Stimulated activated naive CD8-positive, alpha-beta T cell treated with anti-CD3 and anti-CD28 coated beads, Interleukin-15, Interleukin-2, amounts not matched to agents 100 U/mL and 50 U/mL, for 24 hours (primary cell): ENCODE results near the gene MUC5B.

Source experiments
- ATAC-seq: fragments of 150-1000 bp; cut with Tn5 transposase; one replicate; pipeline ENCODE4 v1.10.0; 2021
- DNase-seq: peaks from one replicate; pipeline ENCODE4 v3.0.0; 2021

The MUC5B gene

DNA sequence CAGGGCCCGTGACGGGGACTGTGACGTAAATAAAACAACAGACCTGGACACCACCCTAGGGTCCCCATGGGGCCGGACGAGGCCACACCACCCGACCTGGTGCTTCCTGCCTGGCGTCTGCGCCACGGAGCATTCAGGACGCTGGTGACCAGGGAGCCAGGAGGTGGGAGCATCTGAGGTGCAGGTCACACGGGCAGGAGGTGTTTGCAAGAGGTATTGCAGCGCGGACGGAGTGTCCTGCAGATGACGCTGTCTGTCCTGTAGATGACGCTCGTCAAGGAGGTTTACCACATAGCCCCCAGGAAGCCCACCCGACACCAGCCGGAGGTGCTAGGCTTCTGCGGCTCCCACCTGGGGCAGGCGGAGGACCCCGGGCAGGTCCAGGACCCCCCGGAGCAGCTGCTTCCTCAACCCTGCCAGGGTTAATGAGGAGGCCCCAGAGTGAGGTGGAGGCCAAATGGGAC lies 986 bp upstream of the MUC5B start:
- ATAC-seq (no peak), DNase-seq (no peak)

DNA sequence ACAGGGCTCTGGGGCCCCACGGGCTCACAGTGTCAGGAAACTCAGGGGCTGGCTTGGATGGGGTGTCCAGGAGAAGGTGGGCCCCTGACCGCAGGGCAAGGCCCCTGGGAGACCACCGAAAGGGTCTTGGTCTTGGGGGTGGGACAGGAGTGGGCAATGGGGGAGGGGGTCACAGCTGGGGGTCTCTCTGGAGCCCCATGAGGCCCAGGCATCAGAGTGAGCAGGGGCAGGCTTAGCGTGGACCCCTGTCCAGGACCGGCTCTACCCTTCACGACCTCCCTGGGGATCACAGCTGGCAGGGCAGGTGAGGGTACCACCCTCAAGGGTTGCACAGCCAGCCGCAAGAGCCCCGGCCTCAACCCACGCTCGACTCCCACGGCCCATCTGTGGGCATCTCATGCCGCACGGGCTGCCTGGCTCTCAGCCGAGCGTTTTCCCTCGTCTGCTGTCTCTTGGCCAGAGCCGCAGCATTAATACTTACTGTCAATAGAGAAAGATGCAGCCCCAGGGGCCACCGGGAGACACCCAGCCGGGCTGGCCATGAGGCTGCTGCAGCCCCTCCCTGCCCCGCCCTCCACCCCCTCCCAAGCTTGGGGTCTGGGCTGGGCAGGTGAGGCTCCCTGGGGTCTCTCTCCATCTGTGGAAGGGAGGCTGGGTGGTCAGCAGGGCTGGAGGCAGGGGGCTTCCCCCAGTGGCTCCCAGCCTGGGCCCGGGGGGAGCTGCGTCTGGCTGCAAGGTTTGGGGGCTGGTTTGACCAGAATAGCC lies 662 bp downstream of the MUC5B start:
- no peak for DNase-seq
- ATAC-seq = no peak

DNA sequence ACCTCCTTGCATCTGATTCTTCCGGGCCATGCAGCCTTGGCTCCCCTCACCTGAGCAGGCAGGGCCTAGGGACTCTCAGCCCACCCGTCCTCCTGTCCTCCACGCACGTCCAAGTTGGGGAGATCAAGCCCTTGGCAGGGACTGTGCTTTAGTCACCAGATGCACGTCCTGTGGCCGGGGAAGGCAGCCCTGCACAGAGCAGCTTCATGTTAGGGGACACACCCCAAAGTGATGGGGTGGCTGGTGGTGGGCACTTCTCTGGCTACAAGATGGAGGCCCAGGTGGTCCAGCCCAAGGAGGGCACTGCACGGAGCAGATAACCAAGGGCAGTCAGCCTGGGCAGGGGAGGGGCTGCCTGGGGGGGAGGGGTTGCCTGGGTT lies 1.2 kb downstream of the MUC5B start:
- no peak for DNase-seq
- ATAC-seq = no peak

DNA sequence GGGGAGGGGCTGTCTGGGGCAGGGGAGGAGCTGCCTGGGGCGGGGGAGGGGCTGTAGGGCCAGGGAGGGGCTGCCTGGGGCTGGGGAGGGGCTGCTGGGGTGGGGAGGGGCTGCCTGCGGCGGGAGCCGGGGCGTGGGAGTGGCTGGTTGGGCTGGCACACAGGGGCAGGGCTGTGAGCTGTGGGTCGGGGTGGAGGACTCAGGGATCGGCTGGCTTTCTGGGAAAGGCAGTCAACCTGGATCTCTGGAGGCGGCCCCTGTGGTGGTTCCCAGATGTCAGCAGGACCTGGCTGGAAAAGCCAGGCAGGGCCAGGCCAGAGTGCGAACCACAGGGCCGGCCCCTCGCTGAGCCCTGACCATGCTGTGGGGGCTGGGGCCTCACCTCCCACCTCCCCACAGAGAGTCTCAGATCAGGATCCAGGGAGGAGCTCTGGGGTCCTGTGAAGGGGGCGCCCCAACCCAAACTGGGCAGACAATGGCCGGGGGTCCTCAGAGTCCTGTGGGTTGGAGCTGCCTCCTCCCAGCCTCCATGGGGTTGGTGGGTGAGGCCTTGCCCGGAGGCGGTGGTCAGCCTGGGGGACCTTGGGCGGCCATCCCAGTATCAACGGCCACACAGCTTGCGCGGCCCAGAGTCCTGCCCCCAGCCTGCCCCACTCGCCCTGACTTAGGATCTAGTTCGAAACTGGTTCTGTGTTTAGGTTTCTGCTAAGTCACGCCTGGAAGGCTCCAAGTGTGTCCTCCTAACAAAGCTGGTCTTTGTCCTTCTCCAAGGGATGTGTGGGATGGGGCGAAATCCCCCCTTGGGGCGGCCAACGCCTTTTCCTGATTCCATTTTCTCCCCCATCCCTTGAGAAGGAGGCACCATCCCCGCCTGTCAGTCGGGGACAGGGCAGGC lies 1.9 kb downstream of the MUC5B start:
- DNase-seq (no peak), ATAC-seq (no peak)

DNA sequence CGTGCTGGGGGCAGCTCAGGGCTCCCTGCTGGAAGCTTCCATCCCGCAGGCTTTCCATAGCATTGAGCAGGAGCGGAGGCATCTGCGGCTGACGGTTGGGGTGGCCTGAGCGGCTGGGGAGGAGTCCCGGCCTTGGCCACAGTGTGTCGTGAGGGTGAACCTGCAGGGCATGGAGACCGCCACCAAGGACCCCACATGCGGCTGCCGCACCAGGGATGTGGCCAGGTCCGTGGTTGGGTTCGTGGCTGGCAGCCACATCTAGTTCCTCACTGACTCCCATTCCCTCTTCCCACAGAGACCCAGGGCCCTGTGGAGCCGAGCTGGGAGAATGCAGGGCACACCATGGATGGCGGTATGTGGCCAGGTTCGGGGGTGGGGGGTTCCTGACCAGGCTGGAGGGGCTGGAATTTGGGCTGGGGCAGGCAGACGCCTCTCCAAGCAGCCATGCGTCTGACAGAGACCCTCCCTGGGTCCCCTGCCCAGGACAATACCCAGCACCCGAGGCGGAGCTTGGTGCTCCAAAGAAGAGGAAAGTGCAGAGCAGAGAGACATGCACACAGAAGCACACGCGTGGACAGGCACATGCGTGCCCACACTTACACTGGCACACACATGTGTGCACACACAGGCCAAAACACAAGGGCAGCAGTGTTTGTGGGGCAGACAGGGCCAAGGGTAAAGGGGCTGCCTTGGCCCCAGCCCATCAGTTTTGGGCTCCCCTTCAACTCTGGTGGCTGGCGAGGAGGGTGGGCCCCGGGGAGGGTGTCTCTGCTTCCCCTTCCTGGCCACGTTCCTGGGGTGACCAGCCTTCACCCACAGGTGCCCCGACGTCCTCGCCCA lies 2.7 kb downstream of the MUC5B start:
- DNase-seq = no peak

DNA sequence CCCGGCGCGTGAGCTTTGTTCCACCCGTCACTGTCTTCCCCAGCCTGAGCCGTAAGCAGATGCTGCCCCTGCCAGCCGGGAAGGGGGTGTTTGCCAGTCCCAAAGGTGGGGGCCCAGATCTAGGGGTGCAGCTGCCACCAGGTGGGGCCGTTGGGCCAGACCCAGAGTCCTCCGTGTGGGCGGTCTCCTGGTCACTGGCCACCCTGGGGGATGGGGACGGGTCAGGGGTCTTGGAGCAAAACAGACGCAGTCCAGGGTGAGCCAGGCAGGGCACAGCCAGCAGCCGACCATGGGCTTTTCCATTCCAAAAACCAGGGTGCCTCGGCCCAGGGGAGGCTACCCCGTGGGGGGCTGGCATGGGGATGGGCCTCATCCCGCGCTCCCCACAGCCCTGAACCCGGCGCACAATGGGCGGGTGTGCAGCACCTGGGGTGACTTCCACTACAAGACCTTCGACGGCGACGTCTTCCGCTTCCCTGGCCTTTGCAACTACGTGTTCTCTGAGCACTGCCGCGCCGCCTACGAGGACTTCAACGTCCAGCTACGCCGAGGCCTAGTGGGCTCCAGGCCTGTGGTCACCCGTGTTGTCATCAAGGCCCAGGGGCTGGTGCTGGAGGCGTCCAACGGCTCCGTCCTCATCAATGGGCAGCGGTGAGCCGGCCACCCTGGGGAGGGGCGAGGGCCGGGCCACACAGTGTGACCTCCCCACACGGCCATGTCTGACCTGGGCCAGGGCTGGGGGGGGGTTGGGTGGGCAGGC lies 3.5 kb downstream of the MUC5B start:
- ATAC-seq = no peak
- DNase-seq = no peak

More for the DNA sequence above, 2.7 kb downstream of the MUC5B start:
- no peak for ATAC-seq

DNA sequence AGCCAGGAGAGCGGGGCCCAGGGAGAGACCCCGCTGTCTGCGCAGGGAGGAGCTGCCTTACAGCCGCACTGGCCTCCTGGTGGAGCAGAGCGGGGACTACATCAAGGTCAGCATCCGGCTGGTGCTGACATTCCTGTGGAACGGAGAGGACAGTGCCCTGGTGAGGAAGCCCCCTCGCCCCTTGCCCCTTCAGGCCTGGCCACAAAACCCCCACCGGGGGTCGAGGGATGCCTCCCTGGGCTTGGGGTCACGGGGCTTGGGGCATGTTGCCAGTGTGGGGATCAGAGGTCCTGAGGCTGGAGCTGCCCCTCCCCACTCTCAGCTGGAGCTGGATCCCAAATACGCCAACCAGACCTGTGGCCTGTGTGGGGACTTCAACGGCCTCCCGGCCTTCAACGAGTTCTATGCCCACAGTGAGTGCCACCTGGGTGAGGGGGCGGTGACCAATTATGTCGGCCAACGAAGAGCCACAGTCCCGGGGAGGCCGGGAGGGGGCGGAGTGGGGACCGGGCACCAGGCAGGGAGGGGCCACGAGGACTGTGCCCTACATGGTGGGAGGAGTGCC lies 4.2 kb downstream of the MUC5B start:
- ATAC-seq = no peak

DNA sequence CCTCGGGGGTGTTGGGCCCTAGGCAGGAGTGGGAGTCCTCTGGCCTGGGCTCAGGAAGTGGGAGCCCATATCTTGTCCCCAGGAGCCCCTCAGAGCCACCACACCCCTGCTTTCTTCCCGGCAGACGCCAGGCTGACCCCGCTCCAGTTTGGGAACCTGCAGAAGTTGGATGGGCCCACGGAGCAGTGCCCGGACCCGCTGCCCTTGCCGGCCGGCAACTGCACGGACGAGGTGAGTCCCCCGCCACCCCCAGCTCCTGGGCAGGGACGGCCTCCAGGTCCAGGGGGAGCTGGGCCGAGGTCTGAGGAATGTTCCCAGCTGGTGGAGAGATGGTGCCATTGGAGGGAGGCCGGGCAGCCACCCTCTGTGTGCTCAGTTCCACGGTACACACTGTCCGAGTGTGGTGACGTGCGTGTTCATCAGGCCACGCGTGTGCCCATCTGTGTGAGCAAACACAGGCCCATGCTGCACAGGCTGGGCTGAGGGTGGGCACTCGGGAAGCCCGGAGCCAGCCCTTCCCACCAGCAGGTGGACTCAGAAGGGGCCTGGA lies 4.8 kb downstream of the MUC5B start:
- DNase-seq = no peak
- ATAC-seq = no peak

More for the DNA sequence above, 4.2 kb downstream of the MUC5B start:
- DNase-seq = no peak

DNA sequence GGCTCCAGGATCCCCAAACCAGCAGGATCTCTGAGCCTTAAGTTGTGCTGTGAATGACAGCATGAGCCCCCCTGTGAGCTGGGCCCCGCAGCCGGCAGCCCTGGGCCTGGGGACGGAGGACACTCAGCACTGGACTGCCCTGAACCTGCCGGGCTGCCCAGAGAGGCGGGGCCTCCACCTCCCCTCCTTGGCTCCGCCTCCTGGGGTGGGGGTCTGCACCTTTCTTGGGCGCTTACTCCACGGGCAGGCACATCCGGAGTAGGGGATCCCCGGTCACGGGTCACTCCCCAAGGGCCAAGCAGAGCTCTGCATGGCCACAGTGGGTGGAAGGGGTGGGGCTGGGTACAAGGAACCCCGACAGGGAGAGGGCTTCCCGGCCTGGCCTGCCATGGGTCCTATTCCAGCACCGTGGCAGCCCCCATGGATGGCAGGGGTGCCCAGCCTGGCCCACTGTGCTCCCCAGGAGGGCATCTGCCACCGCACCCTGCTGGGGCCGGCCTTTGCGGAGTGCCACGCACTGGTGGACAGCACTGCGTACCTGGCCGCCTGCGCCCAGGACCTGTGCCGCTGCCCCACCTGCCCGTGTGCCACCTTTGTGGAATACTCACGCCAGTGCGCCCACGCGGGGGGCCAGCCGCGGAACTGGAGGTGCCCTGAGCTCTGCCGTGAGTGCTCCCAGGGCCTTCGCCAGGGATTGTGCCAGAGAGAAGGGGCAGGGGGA lies 5.4 kb downstream of the MUC5B start:
- no peak for ATAC-seq
- DNase-seq = no peak

DNA sequence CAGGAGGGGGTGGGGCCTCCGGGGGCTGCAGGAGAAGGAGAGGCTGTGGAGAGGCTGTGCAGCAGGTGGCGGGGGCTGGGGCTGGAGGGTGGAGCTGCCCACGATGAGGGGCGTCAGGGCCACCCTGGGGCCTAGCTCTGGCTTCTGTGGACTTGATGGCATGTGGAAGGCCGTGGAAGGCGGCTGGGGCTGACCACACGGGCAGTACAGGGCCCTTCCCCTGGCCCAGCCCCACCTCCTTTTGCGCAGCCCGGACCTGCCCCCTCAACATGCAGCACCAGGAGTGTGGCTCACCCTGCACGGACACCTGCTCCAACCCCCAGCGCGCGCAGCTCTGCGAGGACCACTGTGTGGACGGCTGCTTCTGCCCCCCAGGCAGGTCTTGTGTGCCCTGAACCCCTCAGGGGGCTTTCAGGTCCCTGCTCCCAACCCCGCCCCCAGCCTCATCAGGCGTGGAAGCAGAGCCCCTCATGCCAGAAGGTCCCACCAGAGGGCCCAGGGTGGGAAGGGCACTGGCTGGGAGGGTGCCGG lies 6.1 kb downstream of the MUC5B start:
- no peak for DNase-seq
- no peak for ATAC-seq

DNA sequence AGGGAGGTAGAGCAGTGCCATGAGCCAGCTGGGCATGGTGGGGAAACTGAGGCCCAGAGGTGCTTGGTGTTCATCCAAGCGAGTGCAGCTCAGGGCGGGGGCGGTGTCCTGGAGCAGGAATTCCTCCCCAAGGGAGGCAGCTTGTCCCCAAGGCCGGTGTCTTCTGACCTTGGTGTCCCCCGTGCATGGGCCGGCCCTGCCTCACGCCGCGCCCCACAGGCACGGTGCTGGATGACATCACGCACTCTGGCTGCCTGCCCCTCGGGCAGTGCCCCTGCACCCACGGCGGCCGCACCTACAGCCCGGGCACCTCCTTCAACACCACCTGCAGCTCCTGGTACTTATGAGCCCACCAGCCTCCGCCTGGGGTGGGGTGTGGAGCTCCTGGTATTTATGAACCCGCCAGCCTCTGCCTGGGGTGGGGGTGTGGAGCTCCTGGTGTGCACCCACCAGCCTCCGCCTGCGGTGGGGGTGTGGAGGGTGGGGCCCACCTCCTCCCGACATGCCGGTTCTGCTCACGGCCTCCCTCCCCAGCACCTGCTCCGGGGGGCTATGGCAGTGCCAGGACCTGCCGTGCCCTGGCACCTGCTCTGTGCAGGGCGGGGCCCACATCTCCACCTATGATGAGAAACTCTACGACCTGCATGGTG lies 6.7 kb downstream of the MUC5B start:
- no peak for DNase-seq
- no peak for ATAC-seq

DNA sequence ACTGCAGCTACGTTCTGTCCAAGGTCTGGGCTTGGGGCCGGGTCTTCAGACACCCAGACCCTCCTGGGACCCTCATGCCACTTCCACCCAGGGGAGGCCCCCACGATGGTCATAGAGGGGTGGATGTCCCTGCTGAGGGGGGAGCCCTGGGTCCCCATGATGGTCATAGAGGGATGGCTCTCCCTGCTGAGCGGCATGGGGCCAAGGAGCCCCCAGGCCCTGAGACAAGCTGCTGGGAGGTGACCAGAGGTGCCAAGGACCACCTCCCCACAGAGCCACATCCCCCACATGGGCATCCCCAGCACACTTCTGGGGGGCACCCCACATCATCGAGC lies 7.2 kb downstream of the MUC5B start:
- DNase-seq (no peak), ATAC-seq (no peak)

DNA sequence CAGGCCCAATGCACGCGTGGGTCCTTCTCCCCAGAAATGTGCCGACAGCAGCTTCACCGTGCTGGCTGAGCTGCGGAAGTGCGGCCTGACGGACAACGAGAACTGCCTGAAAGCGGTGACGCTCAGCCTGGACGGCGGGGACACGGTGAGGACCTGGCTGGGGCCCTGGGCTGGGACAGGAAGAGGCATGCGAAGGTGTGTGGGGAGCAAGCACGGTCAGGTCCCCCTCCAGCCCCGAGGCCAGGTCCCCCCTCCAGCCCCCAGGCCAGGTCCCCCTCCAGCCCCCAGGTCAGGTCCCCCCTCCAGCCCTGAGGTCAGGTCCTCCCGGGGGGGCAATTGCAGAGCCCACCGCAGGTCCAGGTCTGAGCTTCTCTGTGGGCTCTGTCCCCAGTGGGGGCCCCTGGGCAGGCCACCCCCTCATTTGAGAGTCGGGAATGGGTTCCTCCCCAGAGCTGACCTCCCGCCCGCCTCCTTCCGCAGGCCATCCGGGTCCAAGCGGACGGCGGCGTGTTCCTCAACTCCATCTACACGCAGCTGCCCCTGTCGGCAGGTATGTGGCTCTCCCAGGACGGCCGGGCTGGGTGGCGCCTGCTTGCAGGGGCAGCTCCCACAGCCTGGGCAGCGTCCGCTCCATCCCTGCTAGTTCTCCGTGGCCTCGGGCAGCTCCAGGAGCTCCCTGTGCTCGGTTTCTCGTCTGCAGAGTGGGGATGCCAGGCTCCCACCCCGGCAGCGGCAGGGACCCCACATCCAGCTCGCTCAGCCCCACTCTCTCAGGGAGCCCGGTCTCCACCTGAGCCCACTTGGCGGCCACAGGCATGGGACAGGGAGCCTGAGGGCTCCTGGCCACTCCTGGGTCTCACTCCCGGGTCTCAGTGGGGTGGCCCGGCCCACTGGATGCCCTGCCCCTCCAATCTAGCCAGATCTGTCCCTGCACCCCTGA lies 7.9 kb downstream of the MUC5B start:
- no peak for ATAC-seq
- DNase-seq = no peak

DNA sequence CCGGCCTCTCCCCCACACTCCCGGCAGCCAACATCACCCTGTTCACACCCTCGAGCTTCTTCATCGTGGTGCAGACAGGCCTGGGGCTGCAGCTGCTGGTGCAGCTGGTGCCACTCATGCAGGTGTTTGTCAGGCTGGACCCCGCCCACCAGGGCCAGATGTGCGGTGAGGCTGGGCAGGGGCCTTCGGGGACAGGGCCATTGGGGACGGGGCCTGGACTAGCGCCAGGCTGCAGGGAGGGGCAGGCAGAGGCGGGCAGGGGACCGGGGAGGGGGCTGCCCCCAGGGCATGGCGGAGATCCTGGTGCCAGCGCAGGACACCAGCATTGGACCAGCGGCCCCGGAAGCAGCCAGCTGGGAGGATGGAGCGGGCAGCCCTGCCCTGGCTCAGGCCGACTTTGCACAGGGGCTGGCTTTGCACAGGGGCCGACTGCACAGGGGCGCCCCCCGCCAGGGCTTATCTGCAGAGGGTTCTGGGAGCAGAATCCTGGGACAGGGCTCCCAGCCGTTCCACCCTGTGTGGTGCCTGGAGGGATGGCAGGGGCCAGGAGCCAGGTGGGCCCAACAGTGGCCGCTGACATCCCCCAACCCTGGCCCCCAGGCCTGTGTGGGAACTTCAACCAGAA lies 8.6 kb downstream of the MUC5B start:
- ATAC-seq = no peak
- no peak for DNase-seq

DNA sequence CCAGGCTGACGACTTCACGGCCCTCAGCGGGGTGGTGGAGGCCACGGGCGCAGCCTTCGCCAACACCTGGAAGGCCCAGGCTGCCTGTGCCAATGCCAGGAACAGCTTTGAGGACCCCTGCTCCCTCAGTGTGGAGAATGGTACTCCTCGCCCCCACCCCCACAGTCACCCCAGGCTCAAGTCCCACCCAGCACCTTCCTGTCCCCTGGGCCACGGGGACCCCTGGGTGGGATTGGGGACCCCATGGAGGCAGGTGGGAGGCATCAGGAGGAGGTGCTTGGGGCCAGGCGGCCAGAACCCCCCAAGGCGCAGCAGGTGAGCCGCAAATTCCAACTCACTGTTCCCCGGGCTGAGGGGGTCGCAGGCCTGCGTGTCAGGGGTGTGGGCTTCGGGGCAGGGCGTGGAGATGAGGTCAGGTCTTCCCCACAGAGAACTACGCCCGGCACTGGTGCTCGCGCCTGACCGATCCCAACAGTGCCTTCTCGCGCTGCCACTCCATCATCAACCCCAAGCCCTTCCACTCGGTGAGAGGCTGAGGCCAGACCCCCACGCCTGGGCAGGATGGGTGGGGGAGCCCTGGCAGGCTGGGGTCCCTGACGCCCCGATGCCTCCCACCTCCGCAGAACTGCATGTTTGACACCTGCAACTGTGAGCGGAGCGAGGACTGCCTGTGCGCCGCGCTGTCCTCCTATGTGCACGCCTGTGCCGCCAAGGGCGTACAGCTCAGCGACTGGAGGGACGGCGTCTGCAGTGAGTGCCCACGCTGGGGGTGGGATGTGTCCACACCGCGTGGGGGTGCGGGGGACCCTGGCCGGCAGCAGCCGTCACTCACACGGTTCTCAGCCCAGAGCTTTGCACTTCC lies 9.4 kb downstream of the MUC5B start:
- no peak for DNase-seq

DNA sequence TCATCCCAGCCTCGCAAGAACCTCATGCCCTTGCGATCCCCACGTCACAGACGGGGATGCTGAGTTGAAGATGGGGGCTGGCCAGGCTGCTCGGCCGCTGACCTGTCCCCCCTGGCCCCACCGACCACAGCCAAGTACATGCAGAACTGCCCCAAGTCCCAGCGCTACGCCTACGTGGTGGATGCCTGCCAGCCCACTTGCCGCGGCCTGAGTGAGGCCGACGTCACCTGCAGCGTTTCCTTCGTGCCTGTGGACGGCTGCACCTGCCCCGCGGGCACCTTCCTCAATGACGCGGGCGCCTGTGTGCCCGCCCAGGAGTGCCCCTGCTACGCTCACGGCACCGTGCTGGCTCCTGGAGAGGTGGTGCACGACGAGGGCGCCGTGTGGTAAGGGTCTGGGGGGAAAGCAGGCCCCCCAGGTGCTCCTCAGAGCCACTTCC lies 10.0 kb downstream of the MUC5B start:
- no peak for DNase-seq

More for the DNA sequence above, 9.4 kb downstream of the MUC5B start:
- ATAC-seq = no peak

More for the DNA sequence above, 10.0 kb downstream of the MUC5B start:
- ATAC-seq = no peak
